H1 (cell line): ENCODE data around the gene ZFAND6. TPM values are rescaled to one million over a fixed set of nuclear protein-coding genes. Genes with fewer than 3 reads are reported as not detected.

Source experiments
- CTCF ChIA-PET: fragments of 300-600 bp; sonication (Branson Sonifier 250); formaldehyde crosslinking; loops from one replicate; lab custom pipeline; 2021; ENCODE audit not compliant: partially characterized antibody; lab: Charles Lee
- POLR2A ChIA-PET: fragments of 300-600 bp; sonication (Branson Sonifier 250); formaldehyde crosslinking; loops from one replicate; lab custom pipeline; 2021; ENCODE audit warnings: inconsistent platforms; ENCODE audit not compliant: partially characterized antibody; lab: Charles Lee
- DNase-seq, 2 experiments: peaks; one replicate each; pipeline versions ENCODE4 v3.0.0 to v3.0.0-alpha.2; 2010 to 2022; ENCODE audit warnings: low spot score in 2 of 2, low read depth in 1 of 2, mixed read lengths in 1 of 2
- FAIRE-seq: peaks from 2 replicates; lab custom pipeline; 2011; peaks lifted over from hg19 to GRCh38; lab: Jason Lieb, UNC
- H2AFZ ChIP-seq: 2 replicates; pipeline ENCODE4 v1.8.1; 2012; ENCODE audit warnings: low read length, inconsistent platforms
- H2AK5ac ChIP-seq: 2 replicates; pipeline ENCODE4 v1.6.1; 2013; ENCODE audit warnings: low read depth, low read length
- H2BK120ac ChIP-seq: replicated peaks from 2 replicates; pipeline ENCODE3; 2013; ENCODE audit warnings: low read depth, low read length, inconsistent platforms
- H2BK12ac ChIP-seq: 2 replicates; pipeline ENCODE4 v1.6.1; 2013; ENCODE audit warnings: low read depth, low read length
- H2BK15ac ChIP-seq: 2 replicates; pipeline ENCODE4 v1.6.1; 2013; ENCODE audit warnings: low read length
- H2BK20ac ChIP-seq: 2 replicates; pipeline ENCODE4 v1.6.1; 2013; ENCODE audit warnings: low read length
- H2BK5ac ChIP-seq: 2 replicates; pipeline ENCODE4 v1.6.1; 2013; ENCODE audit warnings: low read depth, low read length
- H3K14ac ChIP-seq: 2 replicates; pipeline ENCODE4 v1.6.1; 2013; ENCODE audit warnings: inconsistent platforms; ENCODE audit not compliant: insufficient read length
- H3K18ac ChIP-seq: 2 replicates; pipeline ENCODE4 v1.6.1; 2013; ENCODE audit warnings: low read length; ENCODE audit errors: extremely low read depth
- H3K23ac ChIP-seq: 2 replicates; pipeline ENCODE4 v1.6.1; 2013; ENCODE audit warnings: inconsistent platforms; ENCODE audit not compliant: insufficient read length
- H3K23me2 ChIP-seq: 2 replicates; pipeline ENCODE4 v1.6.1; 2013; ENCODE audit warnings: low read depth, low read length
- H3K27ac ChIP-seq: 2 replicates; pipeline ENCODE4 v1.6.1; 2011; ENCODE audit warnings: low read depth, low read length, inconsistent platforms
- H3K27me3 ChIP-seq, 4 experiments: replicated peaks in 1 of 4; 1 replicate in 1 of 4; 2 replicates in 3 of 4; pipeline versions ENCODE4 v1.6.1 to v1.8.1; 2011 to 2013; ENCODE audit warnings: low read length in 3 of 4, mild to moderate bottlenecking in 3 of 4, inconsistent platforms in 2 of 4, mixed read lengths in 2 of 4, moderate library complexity in 1 of 4; ENCODE audit not compliant: control insufficient read depth in 3 of 4, insufficient read depth in 3 of 4; ENCODE audit errors: extremely low read depth in 1 of 4
- H3K36me3 ChIP-seq, 4 experiments: 2 replicates each; pipeline versions ENCODE4 v1.6.1 to v1.8.1; 2011 to 2013; ENCODE audit warnings: mild to moderate bottlenecking in 4 of 4, low read length in 3 of 4, moderate library complexity in 2 of 4, control low read depth in 1 of 4, inconsistent platforms in 1 of 4; ENCODE audit not compliant: insufficient read depth in 4 of 4, control insufficient read depth in 2 of 4
- H3K4ac ChIP-seq: replicated peaks from 2 replicates; pipeline ENCODE3; 2013; ENCODE audit warnings: low read length, low read depth, mixed read lengths, inconsistent platforms; ENCODE audit not compliant: insufficient read length
- H3K4me1 ChIP-seq, 4 experiments: replicated peaks in 1 of 4; 1 replicate in 1 of 4; 2 replicates in 3 of 4; pipeline versions ENCODE4 v1.6.1 to v1.8.1; 2011 to 2013; ENCODE audit warnings: low read length in 3 of 4, inconsistent platforms in 2 of 4, mixed read lengths in 1 of 4; ENCODE audit not compliant: insufficient read depth in 4 of 4, control insufficient read depth in 3 of 4
- H3K4me2 ChIP-seq, 2 experiments: 2 replicates each; pipeline versions ENCODE4 v1.6.1 to v1.8.1; 2011 to 2013; ENCODE audit warnings: low read depth in 2 of 2, low read length in 2 of 2, control low read depth in 1 of 2, inconsistent platforms in 1 of 2, mild to moderate bottlenecking in 1 of 2; ENCODE audit not compliant: insufficient read depth in 1 of 2
- H3K4me3 ChIP-seq, 4 experiments: fragments of 200-600, 300-600 bp in 1 of 4; sonication (generic), shearing (Covaris generic), sonication (Bioruptor Twin) in 1 of 4; 2 replicates each; pipeline versions ENCODE4 v1.5.1 to v1.8.1; 2011 to 2016; ENCODE audit warnings: low read length in 4 of 4, low read depth in 3 of 4, control low read depth in 2 of 4, inconsistent platforms in 2 of 4, mild to moderate bottlenecking in 2 of 4, mixed read lengths in 1 of 4, moderate library complexity in 1 of 4; ENCODE audit not compliant: insufficient read depth in 2 of 4; ENCODE audit errors: extremely low read depth in 1 of 4
- H3K56ac ChIP-seq: replicated peaks from 2 replicates; pipeline ENCODE3; 2013; ENCODE audit warnings: low read depth, mild to moderate bottlenecking, mixed read lengths, low read length, inconsistent platforms; ENCODE audit not compliant: insufficient read length
- H3K79me1 ChIP-seq: 2 replicates; pipeline ENCODE4 v1.6.1; 2013; ENCODE audit warnings: low read depth, low read length, control low read depth
- H3K79me2 ChIP-seq, 2 experiments: 2 replicates each; pipeline versions ENCODE4 v1.6.1 to v1.8.1; 2012 to 2013; ENCODE audit warnings: low read length in 2 of 2, mild to moderate bottlenecking in 2 of 2, inconsistent platforms in 1 of 2; ENCODE audit not compliant: insufficient read depth in 2 of 2, control insufficient read depth in 1 of 2
- H3K9ac ChIP-seq, 4 experiments: replicated peaks in 1 of 4; 1 replicate in 1 of 4; 2 replicates in 3 of 4; pipeline versions ENCODE4 v1.6.1 to v1.8.1; 2011 to 2013; ENCODE audit warnings: low read depth in 3 of 4, low read length in 3 of 4, control low read depth in 2 of 4, mild to moderate bottlenecking in 2 of 4, moderate library complexity in 2 of 4, inconsistent platforms in 1 of 4; ENCODE audit errors: extremely low read depth in 1 of 4
- H3K9me3 ChIP-seq, 2 experiments: 2 replicates each; pipeline versions ENCODE4 v1.6.1 to v1.8.1; 2012 to 2013; ENCODE audit warnings: mild to moderate bottlenecking in 2 of 2, moderate library complexity in 2 of 2, control low read depth in 1 of 2, inconsistent platforms in 1 of 2, low read depth in 1 of 2, low read length in 1 of 2, mixed read lengths in 1 of 2; ENCODE audit not compliant: insufficient read depth in 2 of 2
- H4K20me1 ChIP-seq, 2 experiments: replicated peaks in 1 of 2; 2 replicates each; pipeline versions ENCODE3 to v1.8.1; 2011 to 2013; ENCODE audit warnings: inconsistent platforms in 2 of 2, low read length in 2 of 2, mild to moderate bottlenecking in 1 of 2; ENCODE audit not compliant: insufficient read depth in 2 of 2, control insufficient read depth in 1 of 2
- H4K5ac ChIP-seq: 2 replicates; pipeline ENCODE4 v1.6.1; 2013; ENCODE audit warnings: low read length, low read depth, mixed read lengths, inconsistent platforms; ENCODE audit not compliant: insufficient read length
- H4K8ac ChIP-seq: 2 replicates; pipeline ENCODE4 v1.8.0; 2013; ENCODE audit warnings: mild to moderate bottlenecking, moderate library complexity, low read length, inconsistent platforms; ENCODE audit not compliant: insufficient read depth; ENCODE audit errors: extremely low read depth
- H4K91ac ChIP-seq: replicated peaks from 2 replicates; pipeline ENCODE3; 2013; ENCODE audit warnings: low read length, mixed read lengths, inconsistent platforms; ENCODE audit not compliant: insufficient read length
- ATF3 ChIP-seq: IDR thresholded peaks from 2 replicates; pipeline ENCODE4 v1.6.1; 2011; ENCODE audit warnings: low read depth, mild to moderate bottlenecking, low read length; ENCODE audit not compliant: insufficient read depth
- WGBS, 2 experiments: shearing (Covaris generic) in 1 of 2; methylation state at CpG; one replicate each; pipeline versions ENCODE4 v1.1.6 to v1.1.7; 2013 to 2015; ENCODE audit warnings: low lambda C conversion rate in 2 of 2, mixed read lengths in 2 of 2, inconsistent platforms in 1 of 2, low coverage in 1 of 2, missing lambda C conversion rate in 1 of 2; ENCODE audit not compliant: insufficient replicate concordance in 2 of 2, insufficient coverage in 1 of 2, insufficient read length in 1 of 2; ENCODE audit errors: extremely low coverage in 1 of 2, missing lambda C conversion rate in 1 of 2; 5-methylcytosine and 5-hydroxymethylcytosine counted together
- polyA plus RNA-seq, 7 experiments: library from polyadenylated mRNA; depleted of rRNA in 3 of 7; stranded (reverse) in 5 of 7; unstranded in 2 of 7; fragments of >200 nt in 5 of 7; fragments of 200-250 nt in 2 of 7; gene quantifications; 1 replicate in 5 of 7; 2 replicates in 1 of 7; 4 replicates in 1 of 7; pipeline versions ENCODE4 v1.2.1 to v1.2.3, GENCODE V29; 2011 to 2013; ENCODE audit warnings: missing spikeins in 2 of 7, mixed read lengths in 2 of 7
- total RNA-seq: library from RNA; stranded (reverse); fragmentation: NEBNext Ultra II Directional; extraction: Animal tissue kit (Norgen Biotek cat#: 25700); gene quantifications from 2 replicates; pipeline ENCODE4 v1.2.1, GENCODE V29; 2021

The ZFAND6 gene
- total and polyA plus RNA-seq, 2 of the 8 experiments (the other 6 are each of a cell fraction or from before 2014, with no cell fraction given) = 136 to 237 TPM

- H3K9ac ChIP-seq = no peak overlapping the region
- DNase-seq (no peak), FAIRE-seq (no peak)
- no peaks in the 10 kb centered on the region for H3K23me2 ChIP-seq
- no peak overlapping the region for H4K91ac ChIP-seq
- peaks cover 0 to 52% of the 10 kb centered on the region in 2 experiments; a peak in 2 of 4 replicates for H3K79me2 ChIP-seq
- no peak overlapping the region for H3K18ac ChIP-seq
- peaks cover 3% of the 10 kb centered on the region; the same call in 1 of the 2 replicates for H3K79me1 ChIP-seq
- H2BK12ac ChIP-seq = no peak overlapping the region
- POLR2A ChIA-PET = no interaction called here
- peaks cover 4 to 22% (median 11%) of the 10 kb centered on the region in 4 experiments; a peak in 5 of 8 replicates for H3K36me3 ChIP-seq
- no peak overlapping the region for H2BK20ac ChIP-seq
- H2AFZ ChIP-seq = no peak overlapping the region
- no peaks in the 10 kb centered on the region for H3K4me1 ChIP-seq
- no peak overlapping the region for H2BK15ac ChIP-seq
- CTCF ChIA-PET = interaction anchor here (1.8 to 2.5 kb wide), 2 partner anchors 14 to 52 kb away, joined by 6 read pairs; no protein-coding TSS in a partner anchor
- no peak overlapping the region for H3K4me2 ChIP-seq
- no peak overlapping the region for H3K23ac ChIP-seq
- no peak overlapping the region for H3K56ac ChIP-seq
- H4K5ac ChIP-seq = no peak overlapping the region
- H2BK120ac ChIP-seq = no peak overlapping the region
- WGBS, 2 experiments = 89% methylated on average over 4 of the region's 4 CpGs; no CpG with 5 or more reads in 1 of the 2 experiments
- TF ChIP-seq ATF3 = no peak
- H3K14ac ChIP-seq = no peak overlapping the region
- H4K8ac ChIP-seq = no peak overlapping the region
- no peak overlapping the region for H3K27ac ChIP-seq
- H3K4me3 ChIP-seq = no peak overlapping the region
- H3K9me3 ChIP-seq = no peaks in the 10 kb centered on the region
- H2AK5ac ChIP-seq = no peak overlapping the region
- H2BK5ac ChIP-seq = no peak overlapping the region
- peaks cover 4 to 6% of the 10 kb centered on the region in 2 experiments for H4K20me1 ChIP-seq
- no peaks in the 10 kb centered on the region for H3K27me3 ChIP-seq
- no peak overlapping the region for H3K4ac ChIP-seq
Measured at GRCh38 chr15:80121546-80121945, 62.1 kb downstream of the ZFAND6 start.
